Panc1 (cell line): ENCODE results near the gene MAPRE2. TPM values are rescaled to one million over a fixed set of nuclear protein-coding genes. Genes with fewer than 3 reads are reported as not detected.

Source experiments
- ATAC-seq: fragments of 200-7000 bp; cut with Tn5 transposase; 2 replicates; pipeline ENCODE4 v1.9.1; 2020; ENCODE audit warnings: mild to moderate bottlenecking, moderate library complexity
- BruUV-seq: library from RNA; stranded (reverse); fragments of 400-500 nt; replicated peaks from 2 replicates; lab custom pipeline; 2021; lab: Mats Ljungman, UMichigan
- CTCF ChIA-PET: fragments of 300-600 bp; sonication (Branson Sonifier 250); formaldehyde crosslinking; loops from one replicate; lab custom pipeline; 2022; ENCODE audit warnings: antibody characterized with exemption; lab: Charles Lee
- POLR2A ChIA-PET: fragments of 300-600 bp; sonication (Branson Sonifier 250); formaldehyde crosslinking; loops from one replicate; lab custom pipeline; 2022; ENCODE audit warnings: antibody characterized with exemption; lab: Charles Lee
- DNase-seq: peaks from one replicate; pipeline ENCODE4 v3.0.0-alpha.2; 2010; ENCODE audit warnings: low read depth, low spot score
- H3K27ac ChIP-seq: 2 replicates; pipeline ENCODE4 v1.5.1; 2011; ENCODE audit warnings: mild to moderate bottlenecking, low read length, inconsistent platforms
- H3K27me3 ChIP-seq: fragments of 200-500 bp; sonication (Bioruptor generic); 2 replicates; pipeline ENCODE4 v1.6.0; 2014; ENCODE audit warnings: low read length, inconsistent platforms; ENCODE audit not compliant: control insufficient read depth, insufficient read depth
- H3K36me3 ChIP-seq: fragments of 200-500 bp; sonication (Bioruptor generic); 2 replicates; pipeline ENCODE4 v1.5.1; 2014; ENCODE audit warnings: inconsistent platforms, mild to moderate bottlenecking, low read length, moderate library complexity; ENCODE audit not compliant: control insufficient read depth, insufficient read depth
- H3K4me1 ChIP-seq: 2 replicates; pipeline ENCODE4 v1.5.1; 2011; ENCODE audit warnings: inconsistent platforms, mild to moderate bottlenecking, low read length, moderate library complexity; ENCODE audit not compliant: control insufficient read depth, insufficient read depth
- H3K4me3 ChIP-seq, 2 experiments: 2 replicates each; pipeline ENCODE4 v1.5.1; 2011 to 2012; ENCODE audit warnings: low read depth in 2 of 2, low read length in 2 of 2, mild to moderate bottlenecking in 2 of 2, inconsistent platforms in 1 of 2, moderate library complexity in 1 of 2
- H3K9me3 ChIP-seq: fragments of 200-500 bp; sonication (Bioruptor generic); 2 replicates; pipeline ENCODE4 v1.5.1; 2014; ENCODE audit warnings: low read depth, mild to moderate bottlenecking, inconsistent platforms, low read length, moderate library complexity; ENCODE audit not compliant: control insufficient read depth, insufficient read depth
- CTCF ChIP-seq: fragments of 450-650 bp; IDR thresholded peaks from 2 replicates; pipeline ENCODE4 v1.5.1; 2017; ENCODE audit warnings: mild to moderate bottlenecking
- POLR2AphosphoS5 ChIP-seq: IDR thresholded peaks from 2 replicates; pipeline ENCODE4 v1.6.1; 2012; ENCODE audit warnings: mild to moderate bottlenecking, low read depth, low read length, moderate library complexity
- SIN3A ChIP-seq: IDR thresholded peaks from 2 replicates; pipeline ENCODE4 v1.6.1; 2012; ENCODE audit warnings: low read depth, mild to moderate bottlenecking, low read length, moderate library complexity, borderline replicate concordance; ENCODE audit not compliant: insufficient read depth
- TCF7L2 ChIP-seq: IDR thresholded peaks from 2 replicates; pipeline ENCODE4 v1.6.1; 2011; ENCODE audit warnings: mild to moderate bottlenecking, low read depth, low read length, inconsistent platforms
- in situ Hi-C: cut with HindIII; loops from 2 replicates; pipeline ENCODE4 v1.10.0; 2016; ENCODE audit warnings: low sequenced_read_pairs, low pct_unique_long_range_greater_than_20kb
- intact Hi-C: fragments of 100-400 bp; cut with micrococcal nuclease; formaldehyde crosslinking; loops from one replicate; pipeline ENCODE4 v1.10.0; 2022; ENCODE audit not compliant: unreplicated experiment
- total RNA-seq: library from RNA; stranded (reverse); gene quantifications from one replicate; pipeline ENCODE4 v1.2.1, GENCODE V29; 2021; ENCODE audit not compliant: unreplicated experiment
- TF ChIP-seq, protein P1 (sequence below), 2 experiments: IDR thresholded peaks; 2 replicates each; pipeline ENCODE4 v1.6.1; 2011 to 2012; ENCODE audit warnings: low read depth in 2 of 2, control low read depth in 1 of 2, low read length in 1 of 2, mild to moderate bottlenecking in 1 of 2, moderate library complexity in 1 of 2; ENCODE audit not compliant: insufficient read depth in 1 of 2

The MAPRE2 gene
- total RNA-seq, 1 experiment from 2014 or later = 14.1 TPM

- Histone ChIP-seq H3K4me1 (no peaks in the 10 kb centered on the region), H3K36me3 (no peaks in the 10 kb centered on the region), H3K9me3 (no peaks in the 10 kb centered on the region), H3K27me3 (no peaks in the 10 kb centered on the region), H3K27ac (no peak overlapping the region), H3K4me3 (no peak overlapping the region)
- no TSS peak for BruUV-seq
- TF ChIP-seq CTCF = 0 out of 2 replicates have a peak, but pooled peaks have one; percentile 2
- TF ChIP-seq, protein P1, sequence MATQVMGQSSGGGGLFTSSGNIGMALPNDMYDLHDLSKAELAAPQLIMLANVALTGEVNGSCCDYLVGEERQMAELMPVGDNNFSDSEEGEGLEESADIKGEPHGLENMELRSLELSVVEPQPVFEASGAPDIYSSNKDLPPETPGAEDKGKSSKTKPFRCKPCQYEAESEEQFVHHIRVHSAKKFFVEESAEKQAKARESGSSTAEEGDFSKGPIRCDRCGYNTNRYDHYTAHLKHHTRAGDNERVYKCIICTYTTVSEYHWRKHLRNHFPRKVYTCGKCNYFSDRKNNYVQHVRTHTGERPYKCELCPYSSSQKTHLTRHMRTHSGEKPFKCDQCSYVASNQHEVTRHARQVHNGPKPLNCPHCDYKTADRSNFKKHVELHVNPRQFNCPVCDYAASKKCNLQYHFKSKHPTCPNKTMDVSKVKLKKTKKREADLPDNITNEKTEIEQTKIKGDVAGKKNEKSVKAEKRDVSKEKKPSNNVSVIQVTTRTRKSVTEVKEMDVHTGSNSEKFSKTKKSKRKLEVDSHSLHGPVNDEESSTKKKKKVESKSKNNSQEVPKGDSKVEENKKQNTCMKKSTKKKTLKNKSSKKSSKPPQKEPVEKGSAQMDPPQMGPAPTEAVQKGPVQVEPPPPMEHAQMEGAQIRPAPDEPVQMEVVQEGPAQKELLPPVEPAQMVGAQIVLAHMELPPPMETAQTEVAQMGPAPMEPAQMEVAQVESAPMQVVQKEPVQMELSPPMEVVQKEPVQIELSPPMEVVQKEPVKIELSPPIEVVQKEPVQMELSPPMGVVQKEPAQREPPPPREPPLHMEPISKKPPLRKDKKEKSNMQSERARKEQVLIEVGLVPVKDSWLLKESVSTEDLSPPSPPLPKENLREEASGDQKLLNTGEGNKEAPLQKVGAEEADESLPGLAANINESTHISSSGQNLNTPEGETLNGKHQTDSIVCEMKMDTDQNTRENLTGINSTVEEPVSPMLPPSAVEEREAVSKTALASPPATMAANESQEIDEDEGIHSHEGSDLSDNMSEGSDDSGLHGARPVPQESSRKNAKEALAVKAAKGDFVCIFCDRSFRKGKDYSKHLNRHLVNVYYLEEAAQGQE (IDR thresholded peaks at IDR 0.05; ENCODE audit: insufficient read depth in 1 of 2, low read depth in 2 of 2, low read length in 1 of 2) = no peak
- DNase-seq = no peak
- intact Hi-C loops = no loop called here
- ChIA-PET POLR2A (no interaction called here), CTCF (interaction anchor here (0.6 kb wide), 1 partner anchor 27 kb away, joined by 3 read pairs; no protein-coding TSS in a partner anchor)
- ATAC-seq = no peak
- in situ Hi-C loops = no loop called here
These were observed 14.7 kb upstream of the MAPRE2 start for GRCh38 chr18:35026407-35027061.

- DNase-seq = no peak
- Histone ChIP-seq H3K4me1 (no peaks in the 10 kb centered on the region), H3K27ac (no peak overlapping the region), H3K9me3 (no peaks in the 10 kb centered on the region), H3K4me3 (no peak overlapping the region), H3K27me3 (no peaks in the 10 kb centered on the region), H3K36me3 (no peaks in the 10 kb centered on the region)
- in situ Hi-C loops (no loop called here), intact Hi-C loops (no loop called here)
- POLR2A ChIA-PET = no interaction called here
- no TSS peak for BruUV-seq
- CTCF ChIA-PET = no interaction called here
- no peak for TF ChIP-seq CTCF
- no peak for TF ChIP-seq SIN3A
- no peak for TF ChIP-seq TCF7L2
- TF ChIP-seq, protein P1 (IDR thresholded peaks at IDR 0.05; ENCODE audit: insufficient read depth in 1 of 2, low read depth in 2 of 2, low read length in 1 of 2) = no peak
- no peak for TF ChIP-seq POLR2AphosphoS5
- no peak for ATAC-seq
These were observed 14.0 kb upstream of the MAPRE2 start for GRCh38 chr18:35027206-35027605.
